Esophagus mucosa (tissue), 1 donor: ENCODE measurements around the gene KANSL1L. TPM values are rescaled to one million over a fixed set of nuclear protein-coding genes. Genes with fewer than 3 reads are reported as not detected.
"Not testable (repeated sequence)": the region's sequence is repeated elsewhere in the genome, so short reads cannot be mapped to it uniquely, and the experiment has no call there.

ENCODE experiments used
- ATAC-seq: fragments of 200-7000 bp; cut with Tn5 transposase; one replicate; pipeline ENCODE4 v1.9.1; 2020
- total RNA-seq: library from RNA; stranded (reverse); gene quantifications from one replicate; pipeline ENCODE4 v1.2.4, GENCODE V29; 2023
- donor health status: DM: yes; HTN: yes; CAD: no.

Gene KANSL1L
- total RNA-seq, 1 donor from 2014 or later: 6.4 TPM

DNA sequence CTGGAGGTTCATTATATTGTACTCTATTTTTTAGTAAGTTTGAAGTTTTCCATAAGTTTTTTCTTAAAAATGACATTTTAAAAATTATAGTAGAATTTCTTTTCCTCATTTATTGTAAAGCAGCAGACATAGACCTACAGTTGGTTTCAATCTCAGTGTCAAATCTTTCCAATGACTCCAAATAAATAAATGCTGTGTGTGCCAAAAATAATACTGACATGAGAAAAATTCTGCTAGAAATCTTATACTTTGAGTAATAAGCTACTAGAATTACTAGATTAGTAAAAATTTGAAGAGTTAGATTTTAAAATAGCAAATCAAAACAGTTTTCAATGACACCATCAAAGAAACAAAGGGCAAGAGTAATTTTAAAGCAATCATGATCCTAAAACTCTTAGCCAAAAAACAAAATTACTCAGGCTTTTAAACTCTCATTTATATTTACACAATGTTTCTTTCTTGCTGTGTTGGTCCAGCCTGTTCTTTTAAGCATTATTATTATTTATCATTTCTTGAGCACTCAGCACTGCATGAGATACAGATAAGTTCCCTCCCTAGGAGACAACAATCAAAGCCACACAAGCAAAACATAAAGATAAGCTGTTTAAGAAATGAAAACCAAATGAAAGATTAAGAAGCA lies 8.3 kb upstream of the KANSL1L start:
- no peak for ATAC-seq

DNA sequence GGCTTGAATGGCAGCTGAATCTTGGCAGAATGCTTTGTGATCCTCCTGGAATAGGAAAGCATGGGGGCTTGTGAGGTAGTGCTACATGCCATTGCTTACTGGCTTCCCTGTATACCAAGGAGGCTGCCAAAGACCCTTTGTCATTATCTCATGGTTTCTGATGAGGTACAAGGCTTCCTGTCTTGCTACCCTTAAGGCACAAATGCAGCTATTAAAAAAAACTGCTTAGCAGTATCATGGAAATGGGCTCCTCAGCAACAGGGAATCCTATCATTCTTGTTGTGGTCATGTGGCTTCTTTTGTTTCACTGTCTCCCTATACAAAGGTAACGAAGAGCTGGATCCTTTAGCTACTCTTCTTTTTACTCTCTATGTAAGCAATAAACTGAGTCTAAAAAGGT lies 6.6 kb upstream of the KANSL1L start:
- ATAC-seq: no peak

DNA sequence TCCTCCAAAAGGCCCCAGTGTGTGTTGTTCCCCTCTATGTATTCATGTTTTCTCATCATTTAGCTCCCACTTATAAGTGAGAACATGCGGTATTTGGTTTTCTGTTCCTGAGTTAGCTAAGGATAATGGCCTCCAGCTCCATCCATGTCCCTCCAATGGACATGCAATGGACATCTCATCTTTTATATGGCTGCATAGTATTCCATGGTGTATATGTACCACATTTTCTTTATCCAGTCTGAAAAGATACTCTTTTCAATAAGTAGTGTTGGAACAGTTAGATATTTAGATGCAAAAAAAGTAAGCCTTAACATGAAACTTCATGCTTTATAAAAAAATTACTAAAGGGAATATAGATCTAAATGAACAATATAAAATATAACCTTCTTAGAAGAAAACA lies 5.9 kb upstream of the KANSL1L start:
- ATAC-seq: not testable (repeated sequence)

DNA sequence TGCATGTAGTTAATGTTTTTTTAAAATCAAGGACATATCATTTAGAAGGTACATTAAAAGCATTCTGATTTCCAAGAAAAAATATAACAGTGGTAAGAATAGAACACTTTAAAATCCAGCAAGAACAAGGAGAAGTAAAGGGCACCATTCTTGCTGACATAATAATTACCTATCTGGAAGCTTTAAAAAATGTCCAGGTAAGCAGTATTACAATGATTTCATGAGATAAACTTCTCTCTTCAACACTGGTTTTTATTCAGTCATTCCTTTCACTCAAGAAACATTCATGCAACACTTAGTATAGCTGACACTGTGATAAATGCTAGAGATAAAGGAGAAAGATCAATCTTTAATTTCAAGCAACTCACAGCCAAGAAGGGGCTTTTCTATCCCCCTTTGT lies 2.9 kb upstream of the KANSL1L start:
- no peak for ATAC-seq

DNA sequence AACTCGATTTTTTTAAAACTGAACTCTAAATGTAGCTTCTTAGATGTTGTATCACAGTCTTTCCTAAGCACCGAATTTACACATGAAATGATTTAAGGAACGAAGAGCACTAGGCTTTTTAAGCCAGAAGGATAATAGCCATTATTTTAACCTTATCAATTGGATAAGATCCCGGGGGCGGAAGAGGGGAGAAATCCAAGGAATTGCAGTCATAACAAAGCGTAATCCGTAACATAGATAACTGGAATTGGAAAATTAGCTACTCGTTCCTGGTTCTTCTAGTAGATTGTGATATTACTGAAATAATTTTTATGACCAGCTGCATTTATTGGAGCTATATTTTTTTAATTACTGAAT lies 988 bp upstream of the KANSL1L start:
- no peak for ATAC-seq

DNA sequence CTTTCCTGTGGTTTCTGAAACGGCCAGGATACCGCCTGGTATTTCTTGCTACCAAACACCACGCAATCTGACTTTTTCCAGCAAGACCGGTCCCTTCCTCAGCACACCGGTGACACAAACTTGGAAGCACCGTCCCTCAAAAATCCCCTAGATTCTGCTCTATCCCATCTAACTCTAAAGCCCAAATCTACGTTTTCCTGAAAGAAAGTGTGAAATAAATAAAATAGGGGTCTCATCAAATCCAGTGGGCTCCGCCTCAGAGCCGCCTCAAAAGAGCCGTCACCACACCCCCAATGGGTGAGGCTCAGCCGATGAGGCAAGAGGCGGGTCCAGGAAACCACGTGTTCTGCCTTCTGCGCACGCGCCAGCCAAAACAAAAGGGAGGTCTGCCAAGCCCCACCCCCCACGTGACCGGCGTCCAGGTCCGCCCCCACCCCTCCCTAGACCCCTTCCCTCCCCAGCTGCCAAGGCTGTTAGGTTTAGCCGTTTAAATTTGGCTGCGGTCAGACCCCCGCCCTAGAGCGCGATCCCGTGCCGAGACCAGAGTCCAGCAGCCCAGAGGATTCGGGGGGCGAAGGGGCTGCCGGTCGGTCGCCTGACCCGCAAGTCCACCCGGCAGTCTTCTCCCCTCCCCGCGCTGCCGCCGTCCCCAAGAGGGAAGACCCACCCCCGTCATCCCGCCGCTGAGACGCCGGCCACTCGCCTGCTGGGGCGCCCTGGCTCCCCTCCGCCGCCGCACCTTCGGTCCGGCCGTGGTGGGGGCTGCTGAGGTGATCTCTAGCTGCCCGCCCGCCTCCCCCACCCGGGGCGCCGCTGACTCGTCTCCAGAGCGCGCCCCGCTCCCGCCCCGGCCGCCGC lies 534 bp downstream of the KANSL1L start:
- ATAC-seq: peak; percentile 92

DNA sequence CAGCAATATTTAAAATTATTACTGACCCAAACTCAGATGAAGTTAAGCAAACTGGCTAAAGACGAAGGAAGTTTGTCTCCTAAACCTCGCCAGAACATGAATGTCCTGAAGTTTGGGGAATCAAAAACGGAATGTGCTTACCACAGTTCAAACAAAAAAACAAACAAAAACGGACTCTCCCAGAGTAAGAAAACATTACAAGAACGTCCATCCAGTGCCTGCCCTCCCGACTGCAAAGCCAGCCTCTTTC lies 1.1 kb downstream of the KANSL1L start:
- ATAC-seq: no peak

DNA sequence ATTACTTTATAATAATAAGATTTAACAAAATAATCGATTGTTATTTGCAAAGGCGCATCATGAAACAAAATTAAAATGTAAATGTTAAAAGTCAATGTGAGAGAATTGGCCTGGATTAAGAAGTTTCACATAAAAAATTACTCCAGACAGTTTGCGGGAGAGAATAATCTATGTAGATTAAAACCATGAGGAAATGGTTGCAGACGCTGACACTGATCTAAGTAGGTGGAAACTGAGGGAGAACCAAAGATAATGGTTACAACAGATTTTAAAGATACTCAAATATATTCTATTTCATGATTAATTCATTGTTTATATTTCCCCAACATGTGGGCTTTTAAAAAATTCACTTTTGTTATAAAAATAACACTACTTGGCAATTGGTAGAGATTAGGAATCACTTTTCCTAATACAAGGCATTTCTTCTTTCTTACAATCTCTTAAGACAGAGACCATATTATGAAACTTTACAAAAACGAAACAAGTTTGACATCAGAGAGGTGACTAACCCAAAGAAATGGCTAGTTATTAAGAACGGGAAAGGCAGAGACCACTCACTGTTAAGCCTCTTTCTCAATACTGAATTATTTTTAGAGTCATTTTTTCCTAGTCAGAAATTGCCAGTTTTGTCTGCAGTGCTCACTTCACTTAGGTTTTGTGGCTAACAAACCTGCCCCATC lies 1.6 kb downstream of the KANSL1L start:
- ATAC-seq: no peak

DNA sequence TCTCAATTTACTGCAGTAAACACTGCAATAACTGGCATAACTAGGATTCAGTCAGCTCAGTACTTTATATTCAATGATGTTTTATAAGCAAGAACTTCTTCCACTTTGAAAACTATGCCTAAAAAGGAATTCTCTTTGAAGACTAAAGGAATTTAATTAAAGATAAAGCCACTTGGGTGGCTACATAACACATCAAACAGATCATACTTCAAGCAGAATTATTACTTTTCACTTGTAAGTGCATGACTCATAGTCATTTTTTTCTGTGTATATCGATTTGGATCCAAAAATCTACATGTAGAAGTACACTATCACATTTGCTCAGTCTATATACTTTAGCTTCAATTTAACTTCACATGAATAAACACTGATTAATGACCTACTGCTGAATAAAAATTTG lies 4.0 kb downstream of the KANSL1L start:
- ATAC-seq: no peak

DNA sequence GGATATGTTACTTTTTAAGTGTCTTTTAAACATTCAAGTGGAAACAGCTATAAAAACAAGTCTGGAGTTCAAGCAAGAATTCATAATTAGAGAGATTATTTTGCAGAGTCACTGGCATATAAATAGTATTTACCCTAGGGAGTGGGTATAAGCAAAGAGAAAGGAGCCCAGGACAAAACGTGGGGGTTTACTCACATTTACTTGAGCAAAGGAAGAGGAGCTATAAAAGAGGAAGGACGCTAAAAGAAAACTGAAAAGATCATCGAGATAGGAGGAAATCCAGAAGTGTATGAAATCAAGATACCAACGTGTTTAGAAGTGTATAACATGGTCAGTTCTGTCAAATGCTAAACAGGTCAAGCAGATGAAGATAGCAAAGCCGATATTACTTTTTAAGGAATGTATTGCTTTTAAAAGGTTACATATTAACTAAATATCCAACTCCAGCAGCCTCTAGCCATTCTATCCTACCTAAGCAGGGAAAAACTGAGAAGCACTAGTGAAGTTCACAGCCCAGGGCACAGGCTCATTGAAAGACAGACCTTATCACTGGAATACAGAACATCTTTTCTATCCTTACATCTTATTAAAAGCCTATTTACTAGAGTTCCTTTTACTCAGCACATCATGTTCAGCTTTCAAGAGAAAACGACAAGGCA lies 8.6 kb downstream of the KANSL1L start:
- ATAC-seq: no peak

DNA sequence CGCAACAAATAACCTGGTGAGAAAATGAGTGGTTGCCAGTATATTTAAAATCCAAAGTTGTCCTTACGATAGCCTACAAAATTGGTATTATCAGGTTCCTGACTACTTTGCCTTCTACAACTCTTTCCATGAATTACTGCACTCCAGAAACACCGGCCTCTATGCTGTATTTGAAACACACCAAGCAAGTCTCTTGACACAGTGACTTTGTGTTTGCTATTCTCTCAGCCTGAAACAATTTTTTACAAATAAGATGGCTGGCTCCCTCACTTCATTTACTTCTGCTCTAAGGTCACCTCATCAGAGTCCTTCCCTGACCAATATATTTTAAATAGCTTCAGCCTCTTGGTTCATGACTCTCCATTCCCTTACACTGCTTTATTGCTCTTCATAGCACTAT lies 12.2 kb downstream of the KANSL1L start:
- no peak for ATAC-seq

DNA sequence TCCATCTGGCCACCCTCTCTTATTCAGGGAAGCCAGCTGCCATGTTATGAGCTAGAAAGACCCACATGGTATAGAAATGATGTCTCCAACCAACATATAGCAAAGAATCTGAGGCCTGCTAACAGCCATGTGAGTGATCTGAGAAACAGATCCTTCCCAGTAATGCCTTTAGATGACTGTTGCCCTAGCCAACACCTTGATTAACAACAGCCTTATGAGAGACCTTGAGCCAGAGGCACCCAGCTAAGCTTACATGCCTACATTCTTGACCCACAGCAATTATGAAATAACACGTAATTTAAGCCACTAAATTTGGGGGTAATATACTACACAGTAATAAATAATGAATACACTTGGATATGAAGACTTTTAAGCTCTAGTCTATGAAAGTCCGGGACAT lies 13.0 kb downstream of the KANSL1L start:
- ATAC-seq: no peak

DNA sequence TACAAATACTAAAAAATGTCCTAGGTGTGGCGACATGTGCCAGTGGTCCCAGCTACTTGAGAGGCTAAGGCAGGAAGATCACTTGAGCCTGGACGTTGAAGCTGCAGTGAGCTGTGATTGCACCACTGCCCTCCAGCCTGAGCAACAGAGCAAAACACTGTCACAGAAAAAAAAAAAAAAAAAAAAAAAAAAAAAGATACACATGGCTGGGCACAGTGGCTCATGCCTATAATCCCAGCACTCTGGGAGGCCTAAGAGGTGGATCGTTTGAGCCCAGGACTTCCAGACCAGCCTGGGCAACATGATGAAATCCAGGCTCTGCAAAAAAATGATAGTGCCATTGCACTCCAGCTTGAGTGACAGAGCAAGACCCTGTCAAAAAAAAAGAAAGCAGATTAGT lies 13.7 kb downstream of the KANSL1L start:
- ATAC-seq: no peak

DNA sequence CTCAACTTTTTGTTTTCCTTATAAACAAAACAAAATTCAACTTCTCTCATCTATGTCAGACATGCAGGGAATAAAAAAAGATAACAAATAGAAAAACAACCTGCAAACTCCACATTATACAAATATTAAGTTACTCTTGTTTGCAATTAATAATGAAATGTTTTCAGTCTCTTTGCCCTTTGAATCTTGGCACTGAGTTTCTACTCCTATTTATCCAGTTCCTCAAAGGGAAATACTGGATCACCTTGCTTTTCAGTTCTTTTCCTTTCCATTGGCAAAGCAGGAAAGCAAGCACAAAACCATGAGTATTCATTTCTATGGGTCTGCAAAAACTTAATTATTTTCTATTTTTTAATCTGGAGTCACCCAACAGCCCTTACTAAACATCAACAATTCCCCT lies 23.6 kb downstream of the KANSL1L start:
- no peak for ATAC-seq

DNA sequence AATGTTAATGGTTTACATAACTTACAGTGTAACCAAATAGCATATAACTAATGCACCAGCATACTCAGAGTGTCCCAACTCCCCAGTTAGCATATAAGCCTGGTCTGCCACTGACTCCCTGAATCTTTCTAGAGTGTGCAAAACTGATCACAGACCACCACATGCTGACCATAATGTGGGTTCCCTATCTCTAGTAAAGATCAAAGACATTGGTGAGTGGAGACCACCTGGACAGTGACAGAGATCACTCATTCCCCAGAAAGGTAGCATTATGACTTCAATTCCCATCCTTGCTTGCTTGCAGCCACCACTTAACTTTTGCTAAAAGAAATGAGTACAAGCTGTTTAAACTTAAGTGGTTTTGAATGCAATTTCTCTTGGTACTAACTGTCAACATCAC lies 39.0 kb downstream of the KANSL1L start:
- no peak for ATAC-seq

DNA sequence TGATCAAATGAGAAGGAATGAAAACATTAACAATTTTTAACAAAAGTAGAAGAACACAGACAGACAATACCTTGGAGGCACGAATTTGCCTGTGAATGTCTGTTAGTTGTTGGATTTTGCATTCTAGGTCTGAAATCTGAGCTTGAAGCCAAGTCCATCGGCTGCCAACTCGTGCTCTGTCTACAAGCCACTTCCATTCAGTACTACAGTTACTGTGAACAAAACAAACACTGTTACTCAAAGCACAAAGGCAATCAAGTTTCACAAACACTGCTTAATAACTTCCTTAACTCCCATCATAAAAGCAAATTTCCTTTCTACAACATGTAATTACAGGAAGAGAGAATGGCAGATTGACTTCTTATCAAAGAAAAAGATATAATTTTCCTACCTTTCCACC lies 42.2 kb downstream of the KANSL1L start:
- no peak for ATAC-seq

DNA sequence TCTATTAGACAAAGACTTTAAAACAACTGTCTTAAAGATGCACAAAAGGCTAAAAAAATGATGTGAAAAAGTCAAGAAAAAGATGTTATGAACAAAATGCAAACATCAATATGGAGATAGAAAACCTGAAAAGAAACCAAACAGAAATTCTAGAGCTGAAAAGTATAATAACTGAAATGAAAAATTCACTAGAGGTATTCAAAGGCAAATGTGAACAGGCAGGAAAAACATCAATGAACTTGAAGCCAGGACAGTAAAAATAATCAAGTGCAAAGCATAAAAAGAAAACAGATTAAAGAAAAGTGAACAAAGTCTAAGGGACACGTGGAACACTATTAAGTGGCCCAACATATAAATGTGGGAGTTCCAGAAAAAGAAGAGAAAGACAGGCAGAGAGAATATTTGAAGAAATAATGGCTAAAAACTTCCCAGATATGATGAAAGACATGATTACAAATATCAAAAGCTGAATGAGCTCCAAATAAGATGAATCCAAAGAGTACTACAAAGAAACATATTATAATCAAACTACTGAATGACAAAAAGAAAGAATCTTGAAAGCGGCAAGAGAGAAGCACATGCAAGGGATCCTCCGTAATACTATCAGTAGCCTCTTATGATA lies 57.5 kb downstream of the KANSL1L start:
- no peak for ATAC-seq

DNA sequence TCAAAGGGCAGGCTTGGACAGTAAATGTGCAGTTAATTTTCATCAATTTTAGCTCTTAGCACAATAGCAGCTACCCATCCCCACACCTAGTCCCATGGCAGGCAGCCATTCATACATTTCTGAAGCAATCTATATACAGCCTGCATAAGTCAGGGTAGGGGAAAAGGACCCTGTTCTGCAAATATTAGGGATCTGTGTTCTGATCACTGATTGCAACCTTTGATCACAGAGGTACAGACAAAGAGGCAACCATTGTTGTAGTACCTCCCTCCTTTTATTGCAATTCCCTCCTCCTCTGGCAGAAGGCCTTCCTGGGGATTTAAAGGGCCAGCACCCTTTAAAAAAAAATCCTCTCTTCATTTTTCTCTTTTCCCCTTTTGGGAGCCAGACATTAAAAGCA lies 58.3 kb downstream of the KANSL1L start:
- no peak for ATAC-seq

DNA sequence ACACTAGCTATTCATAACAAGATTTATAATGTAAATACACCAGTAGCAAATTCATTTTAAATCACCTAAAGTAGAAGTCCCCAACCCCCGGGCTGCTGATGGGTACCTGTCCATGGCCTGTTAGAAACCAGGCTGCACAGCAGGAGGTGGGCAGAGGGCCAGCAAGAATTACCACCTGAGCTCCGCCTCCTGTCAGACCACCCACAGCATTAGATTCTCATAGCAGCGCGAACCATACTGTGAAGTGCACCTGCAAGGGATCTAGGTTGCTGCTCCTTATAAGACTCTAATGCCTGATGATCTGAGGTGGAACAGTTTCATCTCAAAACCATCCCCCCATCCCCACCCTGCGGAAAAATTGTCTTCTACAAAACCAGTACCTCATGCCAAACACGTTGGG lies 71.3 kb downstream of the KANSL1L start:
- no peak for ATAC-seq

DNA sequence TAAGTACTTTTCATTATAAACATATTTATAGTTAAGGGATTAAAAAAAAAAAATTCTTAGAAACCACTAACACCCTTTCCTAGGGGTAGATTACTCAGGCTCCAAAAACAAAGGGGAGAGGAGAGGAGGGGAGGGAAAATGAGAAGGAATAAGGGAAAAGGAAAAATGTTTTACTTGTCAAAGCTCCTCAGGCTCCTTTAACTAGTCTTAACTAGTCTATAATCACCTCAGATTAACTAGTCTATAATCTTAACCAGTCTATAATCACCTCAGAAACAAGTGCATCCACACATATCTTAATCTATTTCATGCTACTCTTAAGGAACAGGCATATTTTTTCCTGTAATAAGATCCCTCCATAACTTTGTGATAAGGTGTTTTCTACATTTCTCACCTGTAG lies 76.4 kb downstream of the KANSL1L start:
- no peak for ATAC-seq

DNA sequence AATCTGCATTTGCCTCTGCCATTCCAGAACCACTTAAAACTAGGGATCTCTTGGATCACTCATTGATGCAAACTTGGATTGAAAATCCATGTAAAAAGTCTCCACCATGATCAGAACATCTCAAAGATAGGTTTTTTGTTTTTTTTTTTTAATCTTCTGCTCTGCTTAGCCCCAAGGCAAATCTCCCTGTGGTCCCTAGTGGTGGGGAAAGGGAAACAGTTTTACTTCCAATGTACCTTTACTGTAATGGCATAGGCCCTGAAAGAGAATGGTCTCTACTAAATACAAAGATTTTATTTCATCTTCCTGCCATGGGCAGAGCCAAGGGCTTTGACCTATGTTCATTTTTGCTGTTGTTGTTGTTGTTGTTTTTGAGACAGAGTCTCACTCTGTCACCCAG lies 78.4 kb downstream of the KANSL1L start:
- ATAC-seq: no peak

DNA sequence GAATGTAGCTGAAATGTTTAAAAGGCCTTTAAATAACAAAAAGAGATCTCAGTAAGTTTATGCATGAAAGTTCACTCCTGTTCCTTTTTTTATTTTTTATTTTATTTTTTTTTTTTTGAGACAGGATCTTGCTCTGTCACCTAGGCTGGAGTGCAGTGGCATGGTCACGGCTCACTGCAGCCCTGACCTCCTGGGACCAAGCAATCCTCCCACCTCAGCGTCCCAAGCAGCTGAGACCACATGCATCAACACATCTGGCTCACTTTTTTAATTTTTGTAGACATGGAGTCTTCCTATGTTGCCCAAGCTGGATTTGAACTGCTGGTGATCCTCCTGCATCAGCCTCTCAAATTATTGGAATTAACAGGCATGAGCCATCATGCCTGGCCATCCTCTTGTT lies 84.3 kb downstream of the KANSL1L start:
- ATAC-seq: no peak

DNA sequence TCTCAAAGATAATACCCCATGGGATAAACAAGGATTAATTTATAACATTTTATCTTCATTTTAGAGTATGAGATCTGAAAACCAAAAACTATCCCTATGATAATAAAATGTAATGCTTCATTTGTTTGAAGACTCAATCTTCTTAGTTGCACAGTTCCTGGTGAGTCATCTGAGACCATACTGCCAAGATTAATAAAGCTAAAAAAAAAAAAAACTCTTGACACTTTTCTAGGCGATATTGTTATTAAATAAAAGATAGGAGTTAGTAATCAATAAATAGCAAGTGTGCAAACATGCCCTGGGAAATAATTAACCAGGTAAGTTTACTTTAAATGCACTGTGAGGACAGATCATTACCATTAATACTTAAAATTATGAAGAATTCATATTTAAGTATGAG lies 84.9 kb downstream of the KANSL1L start:
- ATAC-seq: no peak
